Natural killer cell (primary cell): Measurements from ENCODE around the gene LGALS3. TPM values are rescaled to one million over a fixed set of nuclear protein-coding genes. Genes with fewer than 3 reads are reported as not detected.

Experiments
- ATAC-seq, 3 donors: fragments of 150-1000 bp in 2 of 3; fragments of 200-7000 bp in 1 of 3; cut with Tn5 transposase; 1 replicate in 1 of 3; 2 replicates in 2 of 3; pipeline ENCODE4 v1.10.0; 2021; ENCODE audit warnings: mild to moderate bottlenecking in 2 of 3, moderate library complexity in 2 of 3
- DNase-seq, 2 donors: peaks; one replicate each; pipeline versions ENCODE4 v3.0.0 to v3.0.0-alpha.2; 2013 to 2021; ENCODE audit warnings: mixed read lengths in 1 of 2
- H3K27ac ChIP-seq: one replicate; pipeline ENCODE4 v1.5.1; 2013; ENCODE audit warnings: mild to moderate bottlenecking, low read length
- H3K27me3 ChIP-seq: one replicate; pipeline ENCODE4 v1.6.1; 2013; ENCODE audit warnings: low read length; ENCODE audit not compliant: control insufficient read depth, insufficient read depth
- H3K36me3 ChIP-seq: one replicate; pipeline ENCODE4 v1.6.1; 2013; ENCODE audit warnings: low read length; ENCODE audit not compliant: control insufficient read depth, insufficient read depth
- H3K4me1 ChIP-seq: one replicate; pipeline ENCODE4 v1.6.1; 2013; ENCODE audit warnings: low read length; ENCODE audit not compliant: control insufficient read depth, insufficient read depth
- H3K4me3 ChIP-seq: one replicate; pipeline ENCODE4 v1.5.1; 2013; ENCODE audit warnings: low read length
- H3K9me3 ChIP-seq: one replicate; pipeline ENCODE4 v1.6.1; 2013; ENCODE audit warnings: low read length; ENCODE audit not compliant: control insufficient read depth, insufficient read depth
- H3K27ac Mint-ChIP-seq, 2 donors: one replicate each; pipeline ENCODE4 v1.8.0; 2022; ENCODE audit warnings: mild to moderate bottlenecking in 2 of 2, mixed read lengths in 2 of 2, moderate library complexity in 1 of 2
- H3K27me3 Mint-ChIP-seq, 2 donors: one replicate each; pipeline ENCODE4 v1.8.0; 2022; ENCODE audit warnings: low read depth in 2 of 2, mixed read lengths in 2 of 2
- H3K36me3 Mint-ChIP-seq: one replicate; pipeline ENCODE4 v1.8.0; 2022; ENCODE audit warnings: mixed read lengths
- H3K4me1 Mint-ChIP-seq, 2 donors: one replicate each; pipeline ENCODE4 v1.8.0; 2022; ENCODE audit warnings: mixed read lengths in 2 of 2
- H3K4me3 Mint-ChIP-seq: one replicate; pipeline ENCODE4 v1.8.0; 2022; ENCODE audit warnings: mild to moderate bottlenecking, moderate library complexity, mixed read lengths
- H3K9me3 Mint-ChIP-seq, 2 donors: one replicate each; pipeline ENCODE4 v1.8.0; 2022; ENCODE audit warnings: mixed read lengths in 2 of 2
- WGBS: methylation state at CpG from one replicate; pipeline ENCODE4 v1.1.7; 2013; ENCODE audit warnings: missing lambda C conversion rate; ENCODE audit not compliant: insufficient coverage; 5-methylcytosine and 5-hydroxymethylcytosine counted together
- intact Hi-C: fragments of 100-400 bp; cut with micrococcal nuclease; formaldehyde crosslinking; loops from one replicate; pipeline ENCODE4 v1.14.2; 2022
- total RNA-seq, 4 donors: library from RNA; stranded (reverse); fragments of 120-200 nt in 1 of 4; gene quantifications; one replicate each; pipeline versions ENCODE4 v1.2.3 to v1.2.4, GENCODE V29; 2013 to 2022
- TF ChIP-seq, protein P1 (sequence below): fragments of 200-600 bp; IDR thresholded peaks from one replicate; pipeline ENCODE4 v1.8.0; 2022; ENCODE audit warnings: antibody characterized with exemption

Gene LGALS3
- total RNA-seq, 3 donors from 2014 or later (not counting 1 experiment from before 2014, with no cell fraction given), result 10.8 to 35.7 (median 17.1) TPM

DNA sequence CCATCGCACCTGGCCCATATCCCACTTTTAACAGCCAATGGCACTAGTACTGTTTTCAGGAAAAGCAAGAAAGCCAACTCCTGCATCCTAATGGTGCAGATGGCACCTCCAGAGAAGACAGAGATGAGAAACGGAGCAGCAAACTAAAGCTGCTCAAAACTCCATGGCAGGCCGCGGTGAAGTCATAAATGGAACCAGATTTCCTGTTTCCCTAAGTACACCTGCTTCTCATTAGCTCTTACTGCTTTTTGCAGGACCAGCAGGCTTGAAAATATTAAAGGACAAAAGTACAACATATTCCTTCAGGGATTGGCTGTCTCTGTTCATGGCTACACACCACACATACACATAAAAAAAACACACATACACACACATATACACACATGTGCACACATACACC lies 36.7 kb upstream of the LGALS3 start:
- no peaks in the 10 kb centered on the region for H3K27me3 Mint-ChIP-seq
- H3K36me3 Mint-ChIP-seq, result no peaks in the 10 kb centered on the region
- Histone ChIP-seq H3K9me3 (no peaks in the 10 kb centered on the region), H3K27ac (no peak overlapping the region), H3K4me1 (peaks cover 2% of the 10 kb centered on the region), H3K4me3 (no peak overlapping the region), H3K36me3 (no peaks in the 10 kb centered on the region), H3K27me3 (no peaks in the 10 kb centered on the region)
- 92% methylated on average over 4 of the region's 4 CpGs for WGBS
- intact Hi-C loops, result loop anchor here (5.0 kb wide), 1 partner anchor 35 kb away; the partner anchor contains the start of gene LGALS3
- H3K9me3 Mint-ChIP-seq, result no peaks in the 10 kb centered on the region
- H3K27ac Mint-ChIP-seq, result no peak overlapping the region
- no peak for ATAC-seq
- DNase-seq, result no peak
- TF ChIP-seq, protein P1, sequence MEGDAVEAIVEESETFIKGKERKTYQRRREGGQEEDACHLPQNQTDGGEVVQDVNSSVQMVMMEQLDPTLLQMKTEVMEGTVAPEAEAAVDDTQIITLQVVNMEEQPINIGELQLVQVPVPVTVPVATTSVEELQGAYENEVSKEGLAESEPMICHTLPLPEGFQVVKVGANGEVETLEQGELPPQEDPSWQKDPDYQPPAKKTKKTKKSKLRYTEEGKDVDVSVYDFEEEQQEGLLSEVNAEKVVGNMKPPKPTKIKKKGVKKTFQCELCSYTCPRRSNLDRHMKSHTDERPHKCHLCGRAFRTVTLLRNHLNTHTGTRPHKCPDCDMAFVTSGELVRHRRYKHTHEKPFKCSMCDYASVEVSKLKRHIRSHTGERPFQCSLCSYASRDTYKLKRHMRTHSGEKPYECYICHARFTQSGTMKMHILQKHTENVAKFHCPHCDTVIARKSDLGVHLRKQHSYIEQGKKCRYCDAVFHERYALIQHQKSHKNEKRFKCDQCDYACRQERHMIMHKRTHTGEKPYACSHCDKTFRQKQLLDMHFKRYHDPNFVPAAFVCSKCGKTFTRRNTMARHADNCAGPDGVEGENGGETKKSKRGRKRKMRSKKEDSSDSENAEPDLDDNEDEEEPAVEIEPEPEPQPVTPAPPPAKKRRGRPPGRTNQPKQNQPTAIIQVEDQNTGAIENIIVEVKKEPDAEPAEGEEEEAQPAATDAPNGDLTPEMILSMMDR, result no peak
- H3K4me1 Mint-ChIP-seq, result peaks cover 0 to 6% of the 10 kb centered on the region in 2 donors
- H3K4me3 Mint-ChIP-seq, result no peak overlapping the region

DNA sequence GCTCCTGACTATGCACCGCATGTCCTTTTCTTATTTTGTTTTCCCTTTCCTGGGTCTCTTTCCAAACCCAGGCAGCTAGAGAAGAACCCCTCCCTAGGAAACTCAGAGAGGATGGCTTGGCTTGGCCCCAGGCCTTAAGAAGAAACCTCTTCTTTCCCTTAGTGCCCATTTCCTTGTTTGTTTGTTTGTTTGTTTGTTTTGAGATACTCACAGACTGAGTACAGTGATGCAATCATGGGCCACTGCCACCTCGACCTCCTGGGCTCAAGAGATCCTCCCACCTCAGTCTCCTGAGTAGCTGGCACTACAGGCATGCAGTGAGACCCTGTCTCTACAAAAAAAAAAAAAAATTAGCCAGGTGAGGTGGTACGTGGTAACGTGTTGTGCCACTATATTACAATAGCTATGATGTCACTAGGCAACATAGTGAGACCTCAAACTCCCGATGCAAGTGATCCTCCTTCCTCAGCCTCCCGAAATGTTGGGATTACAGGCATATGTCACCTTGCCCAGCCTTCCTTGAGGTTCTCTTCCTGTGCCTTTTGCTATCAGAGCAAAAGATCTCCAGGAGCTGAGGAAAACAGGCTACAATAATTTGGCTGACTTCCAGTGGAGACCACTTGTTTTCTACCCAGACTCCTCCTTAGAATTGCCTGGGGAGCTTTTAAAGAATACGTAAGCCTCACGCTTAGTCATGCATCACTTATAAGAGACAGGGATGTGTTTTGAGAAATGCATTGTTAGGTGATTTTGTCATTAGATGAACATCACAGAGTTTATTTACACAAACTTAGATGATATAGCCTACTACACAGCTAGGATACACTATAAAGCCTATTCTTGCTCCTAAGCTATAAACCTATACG lies 34.5 kb upstream of the LGALS3 start:
- no peak overlapping the region for H3K4me3 ChIP-seq
- intact Hi-C loops, result loop anchor here (5.0 kb wide), 1 partner anchor 33 kb away; the partner anchor contains the start of gene LGALS3
- no peak overlapping the region for H3K4me3 Mint-ChIP-seq
- peaks cover 0 to 3% of the 10 kb centered on the region in 2 donors for H3K9me3 Mint-ChIP-seq
- H3K4me1 Mint-ChIP-seq, result peaks cover 9 to 15% of the 10 kb centered on the region in 2 donors
- H3K27me3 ChIP-seq, result no peaks in the 10 kb centered on the region
- no peaks in the 10 kb centered on the region for H3K36me3 ChIP-seq
- ATAC-seq (no peak), DNase-seq (no peak)
- H3K36me3 Mint-ChIP-seq, result no peaks in the 10 kb centered on the region
- H3K27ac ChIP-seq, result no peak overlapping the region
- no peaks in the 10 kb centered on the region for H3K9me3 ChIP-seq
- no peak overlapping the region for H3K27ac Mint-ChIP-seq
- H3K4me1 ChIP-seq, result peaks cover 16% of the 10 kb centered on the region
- 95% methylated on average over 6 of the region's 9 CpGs for WGBS
- TF ChIP-seq, protein P1, result no peak
- no peaks in the 10 kb centered on the region for H3K27me3 Mint-ChIP-seq

GRCh38 chr14:55097881-55098560 lies 31.0 kb upstream of the LGALS3 start:
- peaks cover 29% of the 10 kb centered on the region for H3K4me1 ChIP-seq
- intact Hi-C loops, result no loop called here
- H3K9me3 ChIP-seq, result no peaks in the 10 kb centered on the region
- Mint-ChIP-seq H3K9me3 (peaks cover 0 to 3% of the 10 kb centered on the region in 2 donors), H3K27me3 (no peaks in the 10 kb centered on the region), H3K27ac (peak overlapping the region; percentile 85 to 89), H3K4me1 (peaks cover 23 to 29% of the 10 kb centered on the region in 2 donors), H3K36me3 (no peaks in the 10 kb centered on the region), H3K4me3 (peak overlapping the region; percentile 41)
- H3K27ac ChIP-seq, result peak overlapping the region; percentile 1
- 31% methylated on average over 5 of the region's 5 CpGs for WGBS
- no peaks in the 10 kb centered on the region for H3K36me3 ChIP-seq
- H3K27me3 ChIP-seq, result no peaks in the 10 kb centered on the region
- peak; percentile 25 to 69 for DNase-seq
- ATAC-seq, result peak; percentile 39 to 77 (median 68)
- no peak overlapping the region for H3K4me3 ChIP-seq
- TF ChIP-seq, protein P1, result no peak
